B cell (primary cell): ENCODE measurements around the gene ZMIZ1. TPM values are rescaled to one million over a fixed set of nuclear protein-coding genes. Genes with fewer than 3 reads are reported as not detected.

Source experiments
- ATAC-seq: fragments of 200-7000 bp; cut with Tn5 transposase; one replicate; pipeline ENCODE4 v1.10.0; 2021; ENCODE audit warnings: low read depth, mild to moderate bottlenecking, moderate number of reproducible peaks, moderate library complexity
- CTCF ChIA-PET: fragments of 350-600 bp; sonication (Branson Sonifier 250); formaldehyde crosslinking; loops from one replicate; lab custom pipeline; 2021; ENCODE audit warnings: antibody characterized with exemption, inconsistent platforms; lab: Charles Lee
- POLR2A ChIA-PET: fragments of 350-600 bp; sonication (Branson Sonifier 250); formaldehyde crosslinking; loops from one replicate; lab custom pipeline; 2021; ENCODE audit warnings: antibody characterized with exemption; lab: Charles Lee
- DNase-seq: peaks from one replicate; pipeline ENCODE4 v3.0.0; 2013
- H2AFZ ChIP-seq: 2 replicates; pipeline ENCODE4 v1.6.1; 2012; ENCODE audit warnings: mild to moderate bottlenecking, low read depth, low read length; ENCODE audit not compliant: insufficient read depth, poor library complexity, severe bottlenecking
- H3K27ac ChIP-seq, 2 donors: 1 replicate in 1 of 2; 2 replicates in 1 of 2; pipeline ENCODE4 v1.5.1; 2012 to 2013; ENCODE audit warnings: low read length in 2 of 2, mild to moderate bottlenecking in 2 of 2, moderate library complexity in 1 of 2
- H3K27me3 ChIP-seq, 4 experiments: fragments of 200-600 bp in 1 of 4; sonication (generic) in 1 of 4; replicated peaks in 1 of 4; 1 replicate in 2 of 4; 2 replicates in 2 of 4; pipeline versions ENCODE4 v1.6.1 to v1.7.0; 2013 to 2016; ENCODE audit warnings: low read length in 3 of 4, mild to moderate bottlenecking in 2 of 4, mixed read lengths in 1 of 4, moderate library complexity in 1 of 4; ENCODE audit not compliant: insufficient read depth in 4 of 4, control insufficient read depth in 3 of 4; ENCODE audit errors: control extremely low read depth in 1 of 4
- H3K36me3 ChIP-seq, 2 experiments: replicated peaks in 1 of 2; 1 replicate in 1 of 2; 2 replicates in 1 of 2; pipeline versions ENCODE4 v1.6.1 to v1.7.1; 2013; ENCODE audit warnings: low read length in 1 of 2; ENCODE audit not compliant: insufficient read depth in 2 of 2, control insufficient read depth in 1 of 2; ENCODE audit errors: control extremely low read depth in 1 of 2, extremely low read depth in 1 of 2
- H3K4me1 ChIP-seq, 2 donors: fragments of 200-600 bp in 1 of 2; sonication (generic) in 1 of 2; 1 replicate in 1 of 2; 2 replicates in 1 of 2; pipeline versions ENCODE4 v1.5.1 to v1.6.1; 2013 to 2017; ENCODE audit warnings: low read length in 2 of 2; ENCODE audit not compliant: control insufficient read depth in 2 of 2, insufficient read depth in 2 of 2
- H3K4me2 ChIP-seq: replicated peaks from 2 replicates; pipeline ENCODE3; 2012; ENCODE audit warnings: mild to moderate bottlenecking, low read depth, low read length; ENCODE audit not compliant: poor library complexity, severe bottlenecking
- H3K4me3 ChIP-seq, 5 experiments: fragments of 200-600 bp in 1 of 5; sonication (generic) in 1 of 5; 1 replicate in 3 of 5; 2 replicates in 2 of 5; pipeline versions ENCODE4 v1.5.1 to v1.7.0; 2011 to 2016; ENCODE audit warnings: low read length in 4 of 5, mild to moderate bottlenecking in 4 of 5, low read depth in 2 of 5, control low read depth in 1 of 5, moderate library complexity in 1 of 5; ENCODE audit not compliant: insufficient read depth in 1 of 5; ENCODE audit errors: control extremely low read depth in 1 of 5, extremely low read depth in 1 of 5
- H3K79me2 ChIP-seq: fragments of 200-600 bp; sonication (generic); one replicate; pipeline ENCODE4 v1.6.0; 2016; ENCODE audit warnings: low read length; ENCODE audit not compliant: control insufficient read depth, insufficient read depth
- H3K9ac ChIP-seq: fragments of 200-600 bp; sonication (generic); 2 replicates; pipeline ENCODE4 v1.6.1; 2017; ENCODE audit warnings: mild to moderate bottlenecking, low read length, moderate library complexity
- H3K9me3 ChIP-seq, 3 donors: one replicate each; pipeline versions ENCODE4 v1.6.1 to v1.7.1; 2013; ENCODE audit warnings: low read length in 2 of 3; ENCODE audit not compliant: control insufficient read depth in 2 of 3, insufficient read depth in 1 of 3; ENCODE audit errors: control extremely low read depth in 1 of 3
- H4K20me1 ChIP-seq: 2 replicates; pipeline ENCODE4 v1.6.0; 2012; ENCODE audit warnings: mild to moderate bottlenecking, low read length; ENCODE audit not compliant: insufficient read depth, control insufficient read depth, poor library complexity, severe bottlenecking
- H3K27ac Mint-ChIP-seq: one replicate; pipeline ENCODE4 v1.8.0; 2021; ENCODE audit warnings: mixed read lengths
- H3K27me3 Mint-ChIP-seq: one replicate; pipeline ENCODE4 v1.8.0; 2021; ENCODE audit warnings: mixed read lengths
- H3K4me1 Mint-ChIP-seq: one replicate; pipeline ENCODE4 v1.8.0; 2021; ENCODE audit warnings: mixed read lengths
- H3K4me3 Mint-ChIP-seq: one replicate; pipeline ENCODE4 v1.8.0; 2021; ENCODE audit warnings: mixed read lengths
- H3K9me3 Mint-ChIP-seq: one replicate; pipeline ENCODE4 v1.8.0; 2022; ENCODE audit warnings: mixed read lengths; ENCODE audit not compliant: insufficient read depth
- CTCF ChIP-seq: fragments of 200-600 bp; IDR thresholded peaks from one replicate; pipeline ENCODE4 v1.8.0; 2022; ENCODE audit warnings: antibody characterized with exemption, mild to moderate bottlenecking
- EZH2 ChIP-seq: IDR thresholded peaks from 2 replicates; pipeline ENCODE4 v1.6.1; 2012; ENCODE audit warnings: borderline replicate concordance, low read depth, mild to moderate bottlenecking, moderate library complexity, low read length; ENCODE audit not compliant: insufficient read depth, poor library complexity, severe bottlenecking
- WGBS: methylation state at CpG from one replicate; pipeline ENCODE4 v1.1.5; 2013; ENCODE audit warnings: missing lambda C conversion rate; ENCODE audit not compliant: insufficient coverage; 5-methylcytosine and 5-hydroxymethylcytosine counted together
- intact Hi-C: fragments of 100-400 bp; cut with micrococcal nuclease; formaldehyde crosslinking; loops from one replicate; pipeline ENCODE4 v1.10.0; 2022
- polyA plus RNA-seq: library from polyadenylated mRNA; depleted of rRNA; stranded (reverse); fragments of >200 nt; gene quantifications from 2 replicates; pipeline ENCODE4 v1.2.3, GENCODE V29; 2012
- total RNA-seq, 2 donors: library from RNA; stranded (reverse); fragments of 120-200 nt in 1 of 2; gene quantifications; 1 replicate in 1 of 2; 2 replicates in 1 of 2; pipeline versions ENCODE4 v1.2.3 to v1.2.4, GENCODE V29; 2013 to 2022

The ZMIZ1 gene
- total and polyA plus RNA-seq, 2 donors (not counting 1 experiment from before 2014, with no cell fraction given): 14.3 to 64.9 TPM

GRCh38 chr10:79189853-79190435 lies 121.2 kb downstream of the ZMIZ1 start:
- no peak for TF ChIP-seq EZH2
- no peak for TF ChIP-seq CTCF
- ChIA-PET POLR2A (no interaction called here), CTCF (interaction anchor here (1.2 to 1.3 kb wide), 3 partner anchors 13 to 1142 kb away, joined by 4 read pairs; no protein-coding TSS in a partner anchor)
- no peak overlapping the region for H3K27ac Mint-ChIP-seq
- peaks cover 10% of the 10 kb centered on the region in 2 donors for H3K4me1 ChIP-seq
- H3K4me3 ChIP-seq: no peak overlapping the region
- H3K4me2 ChIP-seq: no peak overlapping the region
- no peak overlapping the region for H3K4me3 Mint-ChIP-seq
- intact Hi-C loops: loop anchor here (10.0 kb wide), 1 partner anchor 885 kb away; no protein-coding TSS in a partner anchor
- 89% methylated on average over 9 of the region's 10 CpGs for WGBS
- H3K79me2 ChIP-seq: no peaks in the 10 kb centered on the region
- peaks cover 20% of the 10 kb centered on the region for H3K27me3 Mint-ChIP-seq
- H3K9me3 Mint-ChIP-seq: peaks cover 7% of the 10 kb centered on the region
- peaks cover 0 to 16% (median 7%) of the 10 kb centered on the region in 3 donors for H3K9me3 ChIP-seq
- H3K4me1 Mint-ChIP-seq: peaks cover 13% of the 10 kb centered on the region
- DNase-seq: no peak
- no peak overlapping the region for H3K9ac ChIP-seq
- no peak overlapping the region for H2AFZ ChIP-seq
- peaks cover 0 to 5% (median 2%) of the 10 kb centered on the region in 4 experiments for H3K27me3 ChIP-seq
- no peaks in the 10 kb centered on the region for H3K36me3 ChIP-seq
- ATAC-seq: no peak
- H3K27ac ChIP-seq: no peak overlapping the region
- no peaks in the 10 kb centered on the region for H4K20me1 ChIP-seq

- Histone ChIP-seq H3K27ac (no peak overlapping the region), H3K4me1 (peaks cover 14 to 17% of the 10 kb centered on the region in 2 donors), H3K9ac (no peak overlapping the region), H4K20me1 (no peaks in the 10 kb centered on the region), H3K36me3 (no peaks in the 10 kb centered on the region), H2AFZ (no peak overlapping the region), H3K4me3 (no peak overlapping the region), H3K79me2 (no peaks in the 10 kb centered on the region), H3K9me3 (peaks cover 0 to 20% (median 7%) of the 10 kb centered on the region in 3 donors), H3K27me3 (peaks cover 0 to 10% (median 4%) of the 10 kb centered on the region in 4 experiments), H3K4me2 (no peak overlapping the region)
- Mint-ChIP-seq H3K4me1 (peaks cover 17% of the 10 kb centered on the region), H3K4me3 (no peak overlapping the region), H3K27me3 (peaks cover 14% of the 10 kb centered on the region), H3K27ac (no peak overlapping the region), H3K9me3 (peaks cover 7% of the 10 kb centered on the region)
- no CpG with 5 or more reads among the region's 1 CpG for WGBS
- DNase-seq: no peak
- POLR2A ChIA-PET: interaction anchor here (0.5 kb wide), 1 partner anchor 1241 kb away, joined by 4 read pairs; no protein-coding TSS in a partner anchor
- no peak for TF ChIP-seq EZH2
- TF ChIP-seq CTCF: no peak
- CTCF ChIA-PET: interaction anchor here (1.0 to 1.3 kb wide), 3 partner anchors 12 to 1144 kb away, joined by 3 to 4 read pairs (median 4); no protein-coding TSS in a partner anchor
- no peak for ATAC-seq
- intact Hi-C loops: loop anchor here (10.0 kb wide), 1 partner anchor 886 kb away; no protein-coding TSS in a partner anchor
Measured at GRCh38 chr10:79190740-79191261, 122.0 kb downstream of the ZMIZ1 start.
